ENCODE measurements around the gene WFS1. TPM values are rescaled to one million over a fixed set of nuclear protein-coding genes. Genes with fewer than 3 reads are reported as not detected.
A peak's percentile ranks its signal among the peaks of the same experiment; 100 is the strongest.

WFS1 gene
- total RNA-seq, 1 donor from 2014 or later = 70.5 TPM

- DNase-seq (no peak), ATAC-seq (no peak)
- intact Hi-C loops (cut with micrococcal nuclease) = no loop called here
Observed at GRCh38 chr4:6343939-6344408, 74.3 kb downstream of the WFS1 start.

GRCh38 chr4:6345096-6345830, 75.6 kb downstream of the WFS1 start:
- no peak for DNase-seq
- ATAC-seq = no peak
- intact Hi-C loops (cut with micrococcal nuclease) = no loop called here

- ATAC-seq (no peak), DNase-seq (no peak)
- intact Hi-C loops (cut with micrococcal nuclease) = no loop called here
Observed at GRCh38 chr4:6345866-6346265, 76.2 kb downstream of the WFS1 start.

- DNase-seq (peak; percentile 11), ATAC-seq (no peak)
- intact Hi-C loops (cut with micrococcal nuclease) = no loop called here
Observed at GRCh38 chr4:6346373-6347110, 76.9 kb downstream of the WFS1 start.

GRCh38 chr4:6347511-6348045, 77.9 kb downstream of the WFS1 start:
- intact Hi-C loops (cut with micrococcal nuclease) = no loop called here
- DNase-seq (peak; percentile 8), ATAC-seq (no peak)

GRCh38 chr4:6348408-6348807, 78.8 kb downstream of the WFS1 start:
- ATAC-seq = no peak
- DNase-seq = peak; percentile 4
- intact Hi-C loops (cut with micrococcal nuclease) = no loop called here

- intact Hi-C loops (cut with micrococcal nuclease) = no loop called here
- DNase-seq (peak; percentile 6), ATAC-seq (no peak)
Observed at GRCh38 chr4:6349896-6350603, 80.4 kb downstream of the WFS1 start.

- DNase-seq (peak; percentile 7), ATAC-seq (no peak)
- intact Hi-C loops (cut with micrococcal nuclease) = no loop called here
Observed at GRCh38 chr4:6350646-6351045, 81.0 kb downstream of the WFS1 start.

- ATAC-seq = no peak
- DNase-seq = no peak
- intact Hi-C loops (cut with micrococcal nuclease) = no loop called here
Observed at GRCh38 chr4:6351246-6352000, 81.8 kb downstream of the WFS1 start.

GRCh38 chr4:6352031-6352692, 82.5 kb downstream of the WFS1 start:
- DNase-seq (no peak), ATAC-seq (no peak)
- intact Hi-C loops (cut with micrococcal nuclease) = no loop called here

Other genes starting within 250 kb of the WFS1 start
- gene JAKMIP1, start 69.3 kb upstream of the WFS1 start, total RNA-seq = not detected
- gene PPP2R2C, start 202.8 kb downstream of the WFS1 start, total RNA-seq = 8.6 TPM

Data from left ventricle myocardium superior (tissue), 1 donor.